MV-4-11 (cell line): ENCODE data around the gene KIF26B.

Experiments used
- DNase-seq: peaks from one replicate; lab custom pipeline; 2025; lab: John Stamatoyannopoulos, UW

The KIF26B gene

GRCh38 chr1:245279346-245279745, 124.6 kb downstream of the KIF26B start:
- DNase-seq, result peak; percentile 76

- DNase-seq, result no peak
Measured at GRCh38 chr1:245283001-245283400, 128.2 kb downstream of the KIF26B start.

- DNase-seq, result no peak
Measured at GRCh38 chr1:245285168-245285567, 130.4 kb downstream of the KIF26B start.

DNA sequence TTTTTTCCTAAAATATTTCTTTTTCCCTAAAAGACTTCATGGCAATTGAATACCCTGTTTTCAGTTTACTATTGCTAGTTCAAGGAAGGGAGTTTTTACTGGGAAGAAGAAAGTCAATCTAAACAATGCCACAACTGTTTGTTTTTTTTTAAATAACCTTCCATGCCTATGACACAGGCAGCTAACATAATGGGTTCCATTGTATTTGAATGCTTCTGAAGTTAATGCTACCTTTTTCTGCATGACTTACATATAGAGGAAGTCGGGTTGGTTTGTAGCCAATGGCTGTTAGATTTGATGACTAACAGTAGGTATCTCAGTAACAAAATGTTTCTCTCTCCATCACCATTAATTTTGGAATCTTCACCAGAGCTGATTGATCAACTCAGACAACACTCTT, 134.0 kb downstream of the KIF26B start:
- no peak for DNase-seq

GRCh38 chr1:245290836-245291235, 136.1 kb downstream of the KIF26B start:
- peak; percentile 15 for DNase-seq

- no peak for DNase-seq
Measured at GRCh38 chr1:245291351-245291750, 136.6 kb downstream of the KIF26B start.

DNA sequence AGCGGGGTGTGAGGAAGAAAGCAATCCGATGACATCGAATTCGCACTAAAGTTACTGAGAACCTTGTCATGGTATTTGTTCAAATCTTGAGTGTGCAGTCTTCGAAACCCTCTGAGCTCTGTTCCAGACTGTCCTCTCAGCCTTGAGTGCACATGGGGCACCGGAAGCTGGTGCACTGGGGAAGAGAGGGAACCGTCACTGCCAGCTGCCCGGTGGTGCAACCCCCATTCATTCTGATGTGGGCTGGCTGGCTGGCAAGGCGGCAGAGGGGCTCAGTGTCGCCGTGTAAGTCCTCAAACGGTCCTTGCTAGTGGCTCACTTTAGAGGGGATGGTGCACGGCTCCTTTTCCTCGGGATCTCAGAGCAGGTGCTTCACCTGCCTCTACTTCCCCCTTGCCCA, 137.4 kb downstream of the KIF26B start:
- no peak for DNase-seq

GRCh38 chr1:245292553-245292952, 137.8 kb downstream of the KIF26B start:
- peak; percentile 60 for DNase-seq

- DNase-seq, result no peak
Measured at GRCh38 chr1:245294020-245294419, 139.2 kb downstream of the KIF26B start.

DNA sequence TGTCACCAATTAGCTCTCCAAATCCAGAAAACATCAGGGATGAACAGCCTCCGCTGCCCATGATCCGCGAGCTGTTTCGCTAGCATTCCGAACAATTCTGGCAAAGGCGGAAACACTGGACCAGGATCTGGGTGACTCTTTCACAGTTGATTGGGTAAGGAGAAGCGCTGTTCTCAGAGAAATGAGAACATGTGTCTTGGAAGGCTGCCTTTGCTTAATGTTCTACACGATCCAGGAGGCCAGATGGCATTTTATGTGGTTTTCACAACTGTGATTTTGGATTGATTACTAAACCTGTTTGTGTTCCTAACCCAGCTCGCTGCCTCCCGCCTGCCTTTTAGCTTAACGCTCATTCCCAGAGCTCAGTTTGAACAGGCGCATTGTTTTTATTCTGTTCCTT, 144.0 kb downstream of the KIF26B start:
- no peak for DNase-seq

GRCh38 chr1:245301162-245301580, 146.4 kb downstream of the KIF26B start:
- no peak for DNase-seq

GRCh38 chr1:245301921-245302320, 147.1 kb downstream of the KIF26B start:
- no peak for DNase-seq

DNA sequence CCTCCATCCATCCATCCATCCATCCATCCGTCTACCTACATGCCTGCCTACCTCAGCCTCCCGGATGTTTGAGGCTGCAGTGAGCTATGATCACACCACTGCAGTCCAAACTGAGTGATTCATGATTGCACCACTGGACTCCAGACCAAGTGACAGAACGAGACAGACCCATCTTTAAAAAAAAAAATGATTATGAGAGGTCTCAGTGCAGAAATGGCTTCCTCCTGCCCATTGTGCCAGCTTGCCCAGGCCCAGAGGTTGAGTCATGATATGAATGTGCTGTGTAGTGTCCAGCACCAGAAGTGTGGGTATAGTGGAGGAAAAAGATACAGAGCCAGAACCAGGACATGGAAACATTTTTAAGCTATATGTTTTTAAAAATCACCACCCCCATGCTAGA, 149.9 kb downstream of the KIF26B start:
- no peak for DNase-seq

- no peak for DNase-seq
Measured at GRCh38 chr1:245306020-245306419, 151.2 kb downstream of the KIF26B start.

- DNase-seq, result no peak
Measured at GRCh38 chr1:245306628-245307410, 152.0 kb downstream of the KIF26B start.

- peak; percentile 97 for DNase-seq
Measured at GRCh38 chr1:245310571-245311531, 156.1 kb downstream of the KIF26B start.

- no peak for DNase-seq
Measured at GRCh38 chr1:245311887-245312536, 157.2 kb downstream of the KIF26B start.

DNA sequence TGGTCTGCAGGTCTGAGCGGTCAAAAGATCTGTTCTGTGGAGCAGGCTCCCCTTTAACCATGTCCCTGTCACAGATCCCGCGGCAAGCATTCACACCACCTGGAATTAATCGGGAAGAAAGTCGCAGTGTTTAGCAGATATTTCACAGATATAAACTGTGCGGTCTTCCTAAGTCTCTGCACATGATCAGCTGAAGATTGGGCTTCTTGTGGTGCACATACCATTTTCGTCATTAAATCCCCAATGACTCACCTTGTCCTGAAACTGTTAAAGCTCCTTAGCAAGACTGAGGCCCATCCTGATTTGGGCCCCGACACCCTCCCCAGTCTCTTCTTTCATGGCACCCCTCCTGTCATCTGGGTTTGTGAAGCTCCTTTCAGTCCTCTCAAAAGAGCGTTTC, 158.8 kb downstream of the KIF26B start:
- DNase-seq, result no peak

DNA sequence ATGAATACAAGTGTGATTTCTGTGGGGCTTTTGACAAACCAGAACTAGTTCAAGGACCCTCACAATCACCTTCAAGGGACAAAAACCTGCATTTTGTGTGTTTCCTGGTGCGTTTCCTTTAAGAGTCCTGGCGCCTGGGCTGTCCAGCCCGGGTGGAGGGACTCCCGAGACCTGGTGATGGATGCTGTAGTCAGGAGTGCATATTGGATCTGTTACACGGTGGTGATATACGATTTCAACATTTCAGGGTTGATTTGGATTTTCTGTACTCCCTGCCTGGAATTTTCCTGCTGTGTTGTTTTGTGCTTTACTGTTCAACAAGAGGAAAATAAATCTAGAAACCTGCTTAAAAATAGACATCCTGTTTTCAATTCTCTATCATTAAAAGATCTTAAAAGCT, 162.0 kb downstream of the KIF26B start:
- no peak for DNase-seq

DNA sequence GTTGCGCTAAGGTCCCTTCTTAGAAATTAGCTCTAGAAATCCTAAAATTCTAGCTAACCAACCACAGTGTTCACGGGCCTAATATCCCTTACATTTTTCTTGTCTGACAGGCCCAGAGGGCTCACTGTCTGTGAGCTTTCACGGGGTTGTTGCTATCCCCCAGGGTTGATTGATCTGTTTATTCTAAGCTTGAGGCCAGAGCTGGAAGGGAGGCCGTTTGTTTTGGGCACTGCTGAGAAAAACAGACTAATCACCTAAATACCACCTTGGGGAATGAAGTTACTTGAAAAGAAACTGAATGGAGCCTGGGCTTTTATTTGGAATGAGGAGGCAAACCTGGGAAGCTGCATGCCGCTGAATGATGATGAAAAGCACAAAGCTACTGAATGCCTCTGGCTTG, 162.4 kb downstream of the KIF26B start:
- DNase-seq, result no peak

DNA sequence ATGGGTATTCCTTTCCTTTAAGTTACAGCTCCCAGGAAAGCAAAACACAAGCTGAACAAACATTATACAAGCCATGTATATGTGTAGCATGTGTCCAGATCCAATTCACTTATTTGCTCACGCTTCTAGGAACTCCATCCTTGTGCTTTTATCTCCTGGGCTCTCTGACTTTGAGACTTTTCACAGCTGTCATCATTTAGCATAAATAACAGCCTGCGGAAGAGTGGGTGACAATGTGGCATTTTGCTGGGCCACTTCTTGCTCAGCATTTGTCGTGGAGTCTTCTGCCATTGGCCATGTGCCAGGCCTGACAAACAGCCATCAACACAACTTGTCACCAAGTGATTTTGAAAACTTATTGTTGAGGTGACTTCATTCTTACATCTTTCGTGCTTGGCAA, 164.3 kb downstream of the KIF26B start:
- no peak for DNase-seq

GRCh38 chr1:245322673-245323072, 167.9 kb downstream of the KIF26B start:
- no peak for DNase-seq
